ENCODE measurements around the gene MPZL3.
"Not testable (repeated sequence)": the region's sequence is repeated elsewhere in the genome, so short reads cannot be mapped to it uniquely, and the experiment has no call there.

Gene MPZL3

DNA sequence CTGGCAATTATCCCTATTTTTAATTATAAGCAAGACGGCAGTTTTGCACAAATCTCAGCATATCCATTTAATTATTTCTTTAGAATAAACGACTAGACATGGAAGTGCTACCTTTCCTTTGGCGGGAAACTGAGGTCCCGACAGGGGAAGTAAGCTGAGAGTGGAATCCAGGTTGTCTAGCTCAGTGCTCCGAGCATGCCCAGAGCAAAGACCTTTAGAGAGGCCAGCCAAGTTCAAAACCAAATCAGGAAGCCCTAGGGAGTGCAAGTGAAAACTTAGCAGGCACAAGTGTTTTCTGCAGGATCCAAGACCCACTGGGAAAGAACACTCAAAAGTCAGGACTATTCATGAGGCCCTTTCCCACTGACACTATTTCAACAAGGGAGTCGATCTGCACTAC, 53.0 kb downstream of the MPZL3 start:
- Histone ChIP-seq H3K4me1 (ENCODE audit: control insufficient read depth, insufficient read depth, low read length) (peaks cover 26% of the 10 kb centered on the region), H3K36me3 (ENCODE audit: control insufficient read depth, insufficient read depth, low read length) (no peaks in the 10 kb centered on the region), H3K27ac (ENCODE audit: low read depth, low read length) (no peak overlapping the region), H3K4me3 (ENCODE audit: low read depth, low read length) (no peak overlapping the region), H3K9me3 (ENCODE audit: control insufficient read depth, insufficient read depth, low read length) (no peaks in the 10 kb centered on the region), H3K9ac (ENCODE audit: low read depth, low read length) (no peak overlapping the region), H3K27me3 (ENCODE audit: control insufficient read depth, insufficient read depth, low read length) (no peaks in the 10 kb centered on the region)

DNA sequence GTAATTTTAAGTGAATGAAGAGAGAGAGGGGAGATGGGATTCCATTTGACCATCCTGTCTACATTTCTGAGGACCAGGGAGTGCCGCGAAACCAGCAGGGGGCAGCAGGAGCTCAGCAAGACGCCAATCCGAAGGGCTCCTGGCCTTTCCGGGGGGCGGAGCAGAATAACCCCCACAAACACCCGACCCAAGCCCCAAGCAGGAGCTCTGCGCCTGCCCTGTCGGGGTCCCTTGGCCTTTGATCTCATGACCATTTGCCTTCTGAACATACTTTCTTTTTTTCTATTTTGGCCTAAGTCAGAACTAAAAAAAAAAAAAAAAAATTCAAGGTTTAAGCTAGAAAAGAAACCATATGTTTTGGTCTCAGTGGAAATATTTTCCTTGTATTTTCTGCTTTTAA, 53.8 kb downstream of the MPZL3 start:
- no peak overlapping the region for H3K4me3 ChIP-seq (ENCODE audit: low read depth, low read length)
- H3K9ac ChIP-seq (ENCODE audit: low read depth, low read length), result no peak overlapping the region
- H3K4me1 ChIP-seq (ENCODE audit: control insufficient read depth, insufficient read depth, low read length), result peaks cover 29% of the 10 kb centered on the region
- H3K9me3 ChIP-seq (ENCODE audit: control insufficient read depth, insufficient read depth, low read length), result no peaks in the 10 kb centered on the region
- H3K27me3 ChIP-seq (ENCODE audit: control insufficient read depth, insufficient read depth, low read length), result no peaks in the 10 kb centered on the region
- no peaks in the 10 kb centered on the region for H3K36me3 ChIP-seq (ENCODE audit: control insufficient read depth, insufficient read depth, low read length)
- no peak overlapping the region for H3K27ac ChIP-seq (ENCODE audit: low read depth, low read length)

GRCh38 chr11:118194835-118195627, 57.1 kb downstream of the MPZL3 start:
- Histone ChIP-seq H3K27me3 (ENCODE audit: control insufficient read depth, insufficient read depth, low read length) (no peaks in the 10 kb centered on the region), H3K4me3 (ENCODE audit: low read depth, low read length) (no peak overlapping the region), H3K4me1 (ENCODE audit: control insufficient read depth, insufficient read depth, low read length) (peaks cover 29% of the 10 kb centered on the region), H3K9me3 (ENCODE audit: control insufficient read depth, insufficient read depth, low read length) (peaks cover 2% of the 10 kb centered on the region; the same call in 1 of the 2 replicates), H3K27ac (ENCODE audit: low read depth, low read length) (peak overlapping the region; percentile 50), H3K36me3 (ENCODE audit: control insufficient read depth, insufficient read depth, low read length) (no peaks in the 10 kb centered on the region), H3K9ac (ENCODE audit: low read depth, low read length) (no peak overlapping the region)

DNA sequence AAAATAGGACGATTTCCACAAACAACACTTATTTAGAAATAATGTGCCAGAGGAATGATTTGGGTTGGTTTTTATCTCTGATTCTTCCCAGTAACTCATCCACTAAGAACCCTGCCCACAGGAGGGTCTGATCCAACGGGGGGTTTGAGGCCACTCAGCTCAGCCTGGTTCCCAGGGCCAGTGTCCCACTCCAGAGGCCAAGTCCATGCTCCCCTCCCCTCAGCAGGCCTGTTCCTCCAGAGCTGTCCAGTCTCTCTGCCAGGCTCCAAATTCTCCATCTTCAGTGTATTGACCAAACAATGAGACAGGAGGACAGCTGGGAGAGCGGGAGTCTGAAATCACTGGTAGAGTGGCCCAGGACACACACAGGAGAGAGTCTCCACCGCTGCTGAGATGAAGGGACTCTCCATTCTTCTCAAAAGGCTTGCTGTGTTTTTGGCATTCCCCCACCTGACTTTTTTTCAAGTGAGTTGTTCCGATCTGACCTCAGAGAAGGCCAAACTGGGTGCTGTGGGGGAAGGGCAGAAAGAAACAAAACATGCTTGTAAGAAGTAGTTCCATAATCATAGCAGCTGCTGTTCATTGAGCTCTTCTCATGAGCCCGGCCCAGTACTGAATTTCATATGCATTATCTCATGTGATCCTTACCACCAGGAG, 58.1 kb downstream of the MPZL3 start:
- no peak overlapping the region for H3K9ac ChIP-seq (ENCODE audit: low read depth, low read length)
- no peak overlapping the region for H3K27ac ChIP-seq (ENCODE audit: low read depth, low read length)
- peaks cover 29% of the 10 kb centered on the region for H3K4me1 ChIP-seq (ENCODE audit: control insufficient read depth, insufficient read depth, low read length)
- H3K27me3 ChIP-seq (ENCODE audit: control insufficient read depth, insufficient read depth, low read length), result no peaks in the 10 kb centered on the region
- no peak overlapping the region for H3K4me3 ChIP-seq (ENCODE audit: low read depth, low read length)
- H3K9me3 ChIP-seq (ENCODE audit: control insufficient read depth, insufficient read depth, low read length), result peaks cover 2% of the 10 kb centered on the region; the same call in 1 of the 2 replicates
- no peaks in the 10 kb centered on the region for H3K36me3 ChIP-seq (ENCODE audit: control insufficient read depth, insufficient read depth, low read length)

GRCh38 chr11:118192817-118193216, 59.3 kb downstream of the MPZL3 start:
- H3K27me3 ChIP-seq (ENCODE audit: control insufficient read depth, insufficient read depth, low read length); H3K27ac ChIP-seq (ENCODE audit: low read depth, low read length); H3K4me3 ChIP-seq (ENCODE audit: low read depth, low read length); H3K9me3 ChIP-seq (ENCODE audit: control insufficient read depth, insufficient read depth, low read length); H3K36me3 ChIP-seq (ENCODE audit: control insufficient read depth, insufficient read depth, low read length); H3K9ac ChIP-seq (ENCODE audit: low read depth, low read length): not testable (repeated sequence)
- peaks cover 25% of the 10 kb centered on the region for H3K4me1 ChIP-seq (ENCODE audit: control insufficient read depth, insufficient read depth, low read length)

DNA sequence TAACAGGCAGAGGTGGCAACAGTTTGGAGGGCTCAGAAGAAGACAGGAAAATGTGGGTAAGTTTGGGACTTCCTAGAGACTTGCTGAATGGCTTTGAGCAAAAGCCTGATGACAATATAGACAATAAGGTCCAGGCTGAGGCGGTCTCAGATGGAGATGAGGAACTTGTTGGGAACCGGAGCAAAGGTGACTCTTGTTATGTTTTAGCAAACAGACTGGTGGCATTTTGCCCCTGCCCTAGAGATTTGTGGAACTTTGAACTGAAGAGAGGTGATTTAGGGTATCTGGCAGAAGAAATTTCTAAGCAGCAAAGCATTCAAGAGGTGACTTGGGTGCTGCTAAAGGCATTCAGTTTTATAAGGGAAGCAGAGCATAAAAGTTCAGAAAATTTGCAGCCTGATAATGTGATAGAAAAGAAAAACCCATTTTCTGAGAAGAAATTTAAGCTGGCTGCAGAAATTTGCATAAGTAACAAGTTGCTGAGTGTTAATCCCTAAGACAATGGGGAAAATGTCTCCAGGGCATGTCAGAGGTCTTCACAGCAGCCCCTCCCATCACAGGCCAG, 61.1 kb downstream of the MPZL3 start:
- not testable (repeated sequence) for H3K9ac ChIP-seq (ENCODE audit: low read depth, low read length); H3K9me3 ChIP-seq (ENCODE audit: control insufficient read depth, insufficient read depth, low read length); H3K27ac ChIP-seq (ENCODE audit: low read depth, low read length); H3K4me3 ChIP-seq (ENCODE audit: low read depth, low read length); H3K36me3 ChIP-seq (ENCODE audit: control insufficient read depth, insufficient read depth, low read length); H3K27me3 ChIP-seq (ENCODE audit: control insufficient read depth, insufficient read depth, low read length)
- H3K4me1 ChIP-seq (ENCODE audit: control insufficient read depth, insufficient read depth, low read length), result peaks cover 16% of the 10 kb centered on the region

GRCh38 chr11:118186346-118187107, 65.6 kb downstream of the MPZL3 start:
- H3K27me3 ChIP-seq (ENCODE audit: control insufficient read depth, insufficient read depth, low read length), result no peaks in the 10 kb centered on the region; the same call in 1 of the 2 replicates
- H3K36me3 ChIP-seq (ENCODE audit: control insufficient read depth, insufficient read depth, low read length), result no peaks in the 10 kb centered on the region
- no peak overlapping the region for H3K4me3 ChIP-seq (ENCODE audit: low read depth, low read length)
- H3K9me3 ChIP-seq (ENCODE audit: control insufficient read depth, insufficient read depth, low read length), result no peaks in the 10 kb centered on the region
- H3K9ac ChIP-seq (ENCODE audit: low read depth, low read length), result no peak overlapping the region
- no peak overlapping the region for H3K27ac ChIP-seq (ENCODE audit: low read depth, low read length)
- H3K4me1 ChIP-seq (ENCODE audit: control insufficient read depth, insufficient read depth, low read length), result no peaks in the 10 kb centered on the region

DNA sequence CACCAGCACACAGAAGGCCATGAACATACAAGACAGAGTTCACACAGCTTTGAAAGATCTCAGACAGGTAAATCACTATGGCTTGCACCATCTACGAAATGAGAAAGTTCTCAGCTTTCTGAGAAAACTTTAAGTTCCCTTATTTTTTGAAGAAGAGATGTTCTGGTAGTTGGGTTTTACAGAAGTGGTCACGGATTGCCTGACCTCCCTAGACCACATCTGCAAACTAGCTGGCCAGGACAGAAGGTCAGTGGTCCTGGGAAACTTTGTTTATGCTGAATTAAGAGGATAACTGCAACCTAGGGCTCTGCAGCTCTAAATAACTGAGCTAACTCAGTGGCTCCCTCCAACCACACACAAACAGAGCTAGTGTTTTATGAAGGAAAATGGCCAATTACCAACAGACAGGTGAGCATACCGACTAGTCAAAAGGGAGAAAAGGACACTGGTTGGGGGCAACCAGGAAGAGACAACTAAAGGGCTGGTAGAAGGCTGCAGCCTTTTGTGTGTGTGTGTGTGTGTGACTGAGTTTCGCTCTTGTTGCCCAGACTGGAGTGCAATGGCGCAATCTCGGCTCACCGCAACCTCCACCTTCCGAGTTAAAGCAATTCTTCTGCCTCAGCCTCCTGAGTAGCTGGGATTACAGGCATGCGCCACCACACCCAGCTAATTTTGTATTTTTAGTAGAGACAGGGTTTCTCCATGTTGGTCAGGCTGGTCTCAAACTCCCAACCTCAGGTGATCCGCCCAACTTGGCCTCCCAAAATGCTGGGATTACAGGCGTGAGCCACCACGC, 67.2 kb downstream of the MPZL3 start:
- no peak overlapping the region for H3K4me3 ChIP-seq (ENCODE audit: low read depth, low read length)
- no peaks in the 10 kb centered on the region; the same call in 1 of the 2 replicates for H3K27me3 ChIP-seq (ENCODE audit: control insufficient read depth, insufficient read depth, low read length)

DNA sequence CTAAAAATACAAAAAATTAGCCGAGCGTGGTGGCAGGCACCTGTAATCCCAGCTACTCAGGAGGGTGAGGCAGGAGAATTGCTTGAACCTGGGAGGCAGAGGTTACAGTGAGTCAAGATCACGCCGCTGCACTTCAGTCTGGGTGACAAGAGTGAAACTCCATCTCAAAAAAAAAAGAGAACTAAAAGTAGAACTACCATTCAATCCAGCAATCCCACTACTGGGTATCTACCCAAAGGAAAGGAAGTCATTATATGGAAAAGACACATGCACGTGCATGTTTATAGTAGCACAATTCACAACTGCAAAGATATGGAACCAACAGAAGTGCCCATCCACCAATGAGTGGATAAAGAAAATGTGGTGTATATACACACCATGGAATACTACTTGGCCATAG, 68.5 kb downstream of the MPZL3 start:
- not testable (repeated sequence) for H3K4me1 ChIP-seq (ENCODE audit: control insufficient read depth, insufficient read depth, low read length); H3K9ac ChIP-seq (ENCODE audit: low read depth, low read length); H3K36me3 ChIP-seq (ENCODE audit: control insufficient read depth, insufficient read depth, low read length)

More for the DNA sequence above, 67.2 kb downstream of the MPZL3 start:
- Histone ChIP-seq H3K36me3 (ENCODE audit: control insufficient read depth, insufficient read depth, low read length) (no peaks in the 10 kb centered on the region), H3K9ac (ENCODE audit: low read depth, low read length) (no peak overlapping the region), H3K27ac (ENCODE audit: low read depth, low read length) (no peak overlapping the region), H3K9me3 (ENCODE audit: control insufficient read depth, insufficient read depth, low read length) (no peaks in the 10 kb centered on the region), H3K4me1 (ENCODE audit: control insufficient read depth, insufficient read depth, low read length) (peaks cover 9% of the 10 kb centered on the region)

GRCh38 chr11:118180300-118180703, 71.9 kb downstream of the MPZL3 start:
- no peak overlapping the region for H3K27ac ChIP-seq (ENCODE audit: low read depth, low read length)
- no peak overlapping the region for H3K9ac ChIP-seq (ENCODE audit: low read depth, low read length)
- H3K9me3 ChIP-seq (ENCODE audit: control insufficient read depth, insufficient read depth, low read length), result no peaks in the 10 kb centered on the region
- peaks cover 10% of the 10 kb centered on the region for H3K27me3 ChIP-seq (ENCODE audit: control insufficient read depth, insufficient read depth, low read length)
- H3K4me3 ChIP-seq (ENCODE audit: low read depth, low read length), result peak overlapping the region; percentile 38; the same call in 1 of the 2 replicates
- H3K36me3 ChIP-seq (ENCODE audit: control insufficient read depth, insufficient read depth, low read length), result no peaks in the 10 kb centered on the region
- peaks cover 17% of the 10 kb centered on the region for H3K4me1 ChIP-seq (ENCODE audit: control insufficient read depth, insufficient read depth, low read length)

More for the DNA sequence above, 68.5 kb downstream of the MPZL3 start:
- not testable (repeated sequence) for H3K27ac ChIP-seq (ENCODE audit: low read depth, low read length); H3K9me3 ChIP-seq (ENCODE audit: control insufficient read depth, insufficient read depth, low read length); H3K27me3 ChIP-seq (ENCODE audit: control insufficient read depth, insufficient read depth, low read length); H3K4me3 ChIP-seq (ENCODE audit: low read depth, low read length)

Data from HUES48 (cell line).